22Rv1 (cell line): Measurements from ENCODE around the gene MZT2B.
"Not testable (repeated sequence)": the region's sequence is repeated elsewhere in the genome, so short reads cannot be mapped to it uniquely, and the experiment has no call there.

Experiments
- ZFX ChIP-seq: fragments of 450-650 bp; IDR thresholded peaks from 2 replicates; pipeline ENCODE4 v1.6.1; 2017; ENCODE audit warnings: antibody characterized with exemption, borderline replicate concordance
- TF ChIP-seq, protein P1 (sequence below): fragments of 450-650 bp; IDR thresholded peaks from 2 replicates; pipeline ENCODE4 v1.5.1; 2017; ENCODE audit warnings: mild to moderate bottlenecking

- TF ChIP-seq, protein P1, sequence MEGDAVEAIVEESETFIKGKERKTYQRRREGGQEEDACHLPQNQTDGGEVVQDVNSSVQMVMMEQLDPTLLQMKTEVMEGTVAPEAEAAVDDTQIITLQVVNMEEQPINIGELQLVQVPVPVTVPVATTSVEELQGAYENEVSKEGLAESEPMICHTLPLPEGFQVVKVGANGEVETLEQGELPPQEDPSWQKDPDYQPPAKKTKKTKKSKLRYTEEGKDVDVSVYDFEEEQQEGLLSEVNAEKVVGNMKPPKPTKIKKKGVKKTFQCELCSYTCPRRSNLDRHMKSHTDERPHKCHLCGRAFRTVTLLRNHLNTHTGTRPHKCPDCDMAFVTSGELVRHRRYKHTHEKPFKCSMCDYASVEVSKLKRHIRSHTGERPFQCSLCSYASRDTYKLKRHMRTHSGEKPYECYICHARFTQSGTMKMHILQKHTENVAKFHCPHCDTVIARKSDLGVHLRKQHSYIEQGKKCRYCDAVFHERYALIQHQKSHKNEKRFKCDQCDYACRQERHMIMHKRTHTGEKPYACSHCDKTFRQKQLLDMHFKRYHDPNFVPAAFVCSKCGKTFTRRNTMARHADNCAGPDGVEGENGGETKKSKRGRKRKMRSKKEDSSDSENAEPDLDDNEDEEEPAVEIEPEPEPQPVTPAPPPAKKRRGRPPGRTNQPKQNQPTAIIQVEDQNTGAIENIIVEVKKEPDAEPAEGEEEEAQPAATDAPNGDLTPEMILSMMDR, result not testable (repeated sequence)
- not testable (repeated sequence) for TF ChIP-seq ZFX
Measured at GRCh38 chr2:130157825-130158514, 24.1 kb upstream of the MZT2B start.
